ENCODE results near the gene CCDC171.
"Not testable (repeated sequence)": the region's sequence is repeated elsewhere in the genome, so short reads cannot be mapped to it uniquely, and the experiment has no call there.

Gene CCDC171

DNA sequence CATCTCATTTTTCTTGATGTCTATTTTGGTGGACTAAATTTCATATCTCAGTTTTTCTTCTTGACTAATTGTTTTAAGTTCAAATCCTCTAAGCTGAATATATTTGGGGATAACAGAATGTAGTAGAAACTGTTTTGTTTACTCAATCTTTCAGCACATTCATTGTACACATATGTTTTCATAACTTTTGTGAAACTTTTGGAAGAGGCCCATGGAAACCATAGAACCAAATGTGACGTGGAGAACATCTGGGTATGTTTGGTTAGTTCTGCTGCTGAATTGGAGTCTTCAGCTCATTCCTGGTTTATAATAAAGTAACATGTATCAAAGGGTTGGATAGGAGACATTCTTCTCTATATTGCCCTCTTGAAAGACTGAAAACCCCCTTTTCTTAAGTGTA, 88.4 kb downstream of the CCDC171 start:
- Histone ChIP-seq H3K9me3 (ENCODE audit: control insufficient read depth, low read length) (no peaks in the 10 kb centered on the region), H3K9ac (ENCODE audit: low read length) (no peak overlapping the region), H3K36me3 (ENCODE audit: control insufficient read depth, insufficient read depth, low read length) (no peaks in the 10 kb centered on the region), H3K27me3 (ENCODE audit: control insufficient read depth, insufficient read depth, low read length) (no peaks in the 10 kb centered on the region), H3K4me3 (ENCODE audit: low read length) (no peak overlapping the region), H3K4me1 (ENCODE audit: control insufficient read depth, insufficient read depth, low read length) (peaks cover 7% of the 10 kb centered on the region)

DNA sequence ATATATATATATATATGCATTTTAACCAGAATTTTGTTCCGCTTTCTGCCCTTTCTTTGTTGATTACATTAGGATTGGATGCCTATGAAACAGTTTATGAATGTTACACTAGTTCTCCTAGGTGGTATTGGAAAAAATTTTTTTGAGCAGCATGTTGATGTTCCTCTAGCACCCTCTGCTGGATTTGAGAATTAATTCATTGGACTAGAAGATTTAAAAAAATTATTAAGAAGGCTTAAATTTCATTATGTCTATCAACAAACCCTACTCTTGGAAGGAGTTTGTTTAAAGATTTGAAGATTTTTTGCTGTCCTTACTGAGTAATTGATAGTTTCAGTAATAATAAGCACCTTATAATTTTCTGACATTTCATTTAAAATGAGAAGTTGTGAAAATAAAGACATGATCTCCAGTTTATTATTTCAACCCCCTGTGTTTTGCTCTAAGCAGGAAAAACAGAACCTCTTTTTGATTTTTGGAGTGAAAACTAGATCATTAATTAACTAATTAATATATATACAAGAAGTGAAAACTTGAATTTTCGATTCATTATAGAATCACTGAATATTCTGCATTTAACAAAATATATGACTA, 89.6 kb downstream of the CCDC171 start:
- no peak overlapping the region for H3K4me3 ChIP-seq (ENCODE audit: low read length)
- no peak overlapping the region for H3K9ac ChIP-seq (ENCODE audit: low read length)
- no peaks in the 10 kb centered on the region for H3K27me3 ChIP-seq (ENCODE audit: control insufficient read depth, insufficient read depth, low read length)
- H3K36me3 ChIP-seq (ENCODE audit: control insufficient read depth, insufficient read depth, low read length), result no peaks in the 10 kb centered on the region
- H3K9me3 ChIP-seq (ENCODE audit: control insufficient read depth, low read length), result no peaks in the 10 kb centered on the region
- H3K4me1 ChIP-seq (ENCODE audit: control insufficient read depth, insufficient read depth, low read length), result peaks cover 7% of the 10 kb centered on the region

DNA sequence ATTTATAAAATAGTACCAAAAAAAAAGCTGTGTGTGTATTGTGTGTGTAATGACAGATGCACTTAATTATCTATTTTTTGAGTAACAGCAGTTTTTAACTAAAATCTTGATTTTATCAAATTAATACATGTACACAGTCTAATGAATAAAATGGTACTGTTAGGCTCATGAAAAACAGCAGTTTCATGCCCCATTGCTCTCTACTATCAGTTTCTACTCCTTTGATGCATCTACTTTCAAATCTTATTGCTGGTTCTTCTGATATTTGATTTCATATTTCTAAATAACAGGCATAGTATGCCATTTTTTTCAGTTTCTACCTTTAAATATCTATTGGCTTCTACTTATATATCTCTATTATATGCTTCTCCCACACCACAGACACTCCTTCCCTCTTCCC, 117.4 kb downstream of the CCDC171 start:
- Histone ChIP-seq H3K36me3 (ENCODE audit: control insufficient read depth, insufficient read depth, low read length) (no peaks in the 10 kb centered on the region), H3K4me3 (ENCODE audit: low read length) (no peak overlapping the region), H3K27me3 (ENCODE audit: control insufficient read depth, insufficient read depth, low read length) (no peaks in the 10 kb centered on the region), H3K4me1 (ENCODE audit: control insufficient read depth, insufficient read depth, low read length) (no peaks in the 10 kb centered on the region), H3K9me3 (ENCODE audit: control insufficient read depth, low read length) (no peaks in the 10 kb centered on the region), H3K9ac (ENCODE audit: low read length) (no peak overlapping the region)

DNA sequence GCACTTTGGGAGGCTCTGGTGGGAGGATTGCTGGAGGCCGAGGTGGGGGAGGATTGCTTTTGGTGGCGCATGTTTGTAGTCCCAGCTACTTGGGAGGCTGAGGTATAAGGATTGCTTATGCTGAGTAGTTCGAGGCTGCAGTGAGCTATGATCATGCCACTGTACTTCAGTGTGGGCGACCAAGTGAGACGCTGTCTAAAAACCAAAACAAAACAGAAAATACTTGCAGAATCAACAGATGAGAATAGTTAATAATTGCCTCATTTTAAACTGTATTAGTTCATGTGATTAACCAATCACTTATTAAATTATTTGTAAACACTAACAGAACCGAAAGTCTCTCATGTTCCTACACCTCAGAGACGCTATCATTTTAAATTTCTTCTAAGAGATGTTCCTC, 118.1 kb downstream of the CCDC171 start:
- H3K9ac ChIP-seq (ENCODE audit: low read length), result no peak overlapping the region
- no peaks in the 10 kb centered on the region for H3K36me3 ChIP-seq (ENCODE audit: control insufficient read depth, insufficient read depth, low read length)
- no peaks in the 10 kb centered on the region for H3K27me3 ChIP-seq (ENCODE audit: control insufficient read depth, insufficient read depth, low read length)
- no peaks in the 10 kb centered on the region for H3K9me3 ChIP-seq (ENCODE audit: control insufficient read depth, low read length)
- H3K4me3 ChIP-seq (ENCODE audit: low read length), result no peak overlapping the region
- no peaks in the 10 kb centered on the region for H3K4me1 ChIP-seq (ENCODE audit: control insufficient read depth, insufficient read depth, low read length)

DNA sequence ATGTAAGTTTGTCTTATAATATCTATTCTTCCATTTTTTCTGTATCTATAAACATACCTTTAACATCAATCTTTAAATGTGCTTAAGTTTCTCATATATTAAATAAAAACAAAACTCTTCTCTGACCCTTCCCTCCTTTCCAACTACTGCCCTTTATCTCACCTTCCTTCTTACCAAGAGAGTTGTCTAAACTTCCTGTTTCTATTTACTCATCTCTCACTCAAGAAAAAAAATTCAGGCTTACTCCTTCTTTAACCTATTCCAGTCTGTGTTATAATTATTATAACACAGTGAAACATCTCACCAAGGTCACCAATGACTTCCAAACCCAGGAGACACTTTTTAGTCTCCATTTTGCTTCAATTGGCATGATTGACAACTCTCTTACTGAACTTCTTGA, 140.9 kb downstream of the CCDC171 start:
- Histone ChIP-seq H3K4me3 (ENCODE audit: low read length) (no peak overlapping the region), H3K9me3 (ENCODE audit: control insufficient read depth, low read length) (no peaks in the 10 kb centered on the region), H3K9ac (ENCODE audit: low read length) (no peak overlapping the region), H3K27me3 (ENCODE audit: control insufficient read depth, insufficient read depth, low read length) (no peaks in the 10 kb centered on the region), H3K4me1 (ENCODE audit: control insufficient read depth, insufficient read depth, low read length) (no peaks in the 10 kb centered on the region), H3K36me3 (ENCODE audit: control insufficient read depth, insufficient read depth, low read length) (no peaks in the 10 kb centered on the region)

DNA sequence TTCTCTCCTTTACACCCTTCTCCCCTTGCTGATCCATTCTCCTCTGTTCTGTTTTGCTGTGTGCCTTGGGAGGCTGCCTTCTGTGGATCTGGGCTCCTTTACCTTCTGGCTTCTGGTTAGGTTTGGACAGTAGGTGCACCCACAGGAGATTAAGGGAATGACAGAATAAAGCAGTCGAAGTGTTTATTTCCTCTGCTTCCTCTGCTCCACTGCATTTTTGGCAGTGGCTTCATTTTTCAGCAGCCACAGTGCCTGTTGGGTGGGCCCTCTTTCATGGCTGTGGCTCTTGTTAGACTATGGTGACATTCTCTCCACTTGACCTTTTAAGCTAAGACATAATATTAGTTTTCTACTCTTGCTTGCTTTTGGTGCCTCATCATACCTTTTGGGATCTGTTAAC, 144.1 kb downstream of the CCDC171 start:
- no peaks in the 10 kb centered on the region for H3K9me3 ChIP-seq (ENCODE audit: control insufficient read depth, low read length)
- no peak overlapping the region for H3K9ac ChIP-seq (ENCODE audit: low read length)
- H3K27me3 ChIP-seq (ENCODE audit: control insufficient read depth, insufficient read depth, low read length), result no peaks in the 10 kb centered on the region
- H3K4me1 ChIP-seq (ENCODE audit: control insufficient read depth, insufficient read depth, low read length), result no peaks in the 10 kb centered on the region
- H3K4me3 ChIP-seq (ENCODE audit: low read length), result no peak overlapping the region
- no peaks in the 10 kb centered on the region for H3K36me3 ChIP-seq (ENCODE audit: control insufficient read depth, insufficient read depth, low read length)

DNA sequence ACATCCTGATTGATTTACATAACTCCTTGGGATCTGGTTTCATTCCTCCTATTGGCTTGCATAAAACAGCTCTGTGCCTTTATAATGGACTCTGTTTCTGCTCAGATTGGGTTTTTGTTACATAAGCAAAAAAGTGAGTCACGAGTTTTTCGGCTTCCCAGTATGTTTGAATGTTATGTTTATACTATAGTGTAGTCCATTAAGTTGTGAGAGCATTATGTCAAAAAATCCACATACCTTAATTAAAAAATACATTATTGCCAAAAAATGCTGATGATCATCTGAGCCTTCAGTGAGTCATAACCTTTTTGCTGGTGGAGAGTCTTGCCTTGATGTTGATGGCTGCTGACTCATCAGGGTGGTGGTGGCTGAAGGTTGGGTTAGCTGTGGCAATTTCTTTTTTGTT, 144.6 kb downstream of the CCDC171 start:
- no peaks in the 10 kb centered on the region for H3K27me3 ChIP-seq (ENCODE audit: control insufficient read depth, insufficient read depth, low read length)
- no peak overlapping the region for H3K9ac ChIP-seq (ENCODE audit: low read length)
- no peaks in the 10 kb centered on the region for H3K9me3 ChIP-seq (ENCODE audit: control insufficient read depth, low read length)
- no peaks in the 10 kb centered on the region for H3K36me3 ChIP-seq (ENCODE audit: control insufficient read depth, insufficient read depth, low read length)
- H3K4me1 ChIP-seq (ENCODE audit: control insufficient read depth, insufficient read depth, low read length), result no peaks in the 10 kb centered on the region
- no peak overlapping the region for H3K4me3 ChIP-seq (ENCODE audit: low read length)

DNA sequence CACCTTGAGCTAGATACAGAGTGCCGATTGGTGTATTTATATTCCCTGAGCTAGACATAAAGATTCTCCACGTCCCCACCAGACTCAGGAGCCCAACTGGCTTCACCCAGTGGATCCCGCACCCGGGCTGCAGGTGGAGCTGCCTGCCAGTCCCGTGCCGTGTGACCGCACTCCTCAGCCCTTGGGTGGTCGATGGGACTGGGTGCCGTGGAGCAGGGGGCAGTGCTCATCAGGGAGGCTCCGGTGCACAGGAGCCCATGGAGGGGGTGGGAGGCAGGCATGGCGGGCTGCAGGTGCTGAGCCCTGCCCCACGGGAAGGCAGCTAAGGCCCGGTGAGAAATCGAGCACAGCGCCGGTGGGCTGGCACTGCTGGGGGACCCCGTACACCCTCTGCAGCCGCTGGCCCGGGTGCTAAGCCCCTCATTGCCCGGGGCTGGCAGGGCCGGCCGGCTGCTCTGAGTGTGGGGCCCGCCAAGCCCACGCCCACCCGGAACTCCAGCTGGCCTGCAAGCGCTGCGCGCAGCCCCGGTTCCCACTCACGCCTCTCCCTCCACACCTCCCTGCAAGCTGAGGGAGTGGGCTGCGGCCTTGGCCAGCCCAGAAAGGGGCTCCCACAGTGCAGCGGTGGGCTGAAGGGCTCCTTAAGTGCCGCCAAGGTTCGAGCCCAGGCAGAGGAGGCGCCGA, 147.2 kb downstream of the CCDC171 start:
- H3K9ac ChIP-seq (ENCODE audit: low read length); H3K4me3 ChIP-seq (ENCODE audit: low read length); H3K9me3 ChIP-seq (ENCODE audit: control insufficient read depth, low read length); H3K4me1 ChIP-seq (ENCODE audit: control insufficient read depth, insufficient read depth, low read length); H3K27me3 ChIP-seq (ENCODE audit: control insufficient read depth, insufficient read depth, low read length); H3K36me3 ChIP-seq (ENCODE audit: control insufficient read depth, insufficient read depth, low read length): not testable (repeated sequence)

DNA sequence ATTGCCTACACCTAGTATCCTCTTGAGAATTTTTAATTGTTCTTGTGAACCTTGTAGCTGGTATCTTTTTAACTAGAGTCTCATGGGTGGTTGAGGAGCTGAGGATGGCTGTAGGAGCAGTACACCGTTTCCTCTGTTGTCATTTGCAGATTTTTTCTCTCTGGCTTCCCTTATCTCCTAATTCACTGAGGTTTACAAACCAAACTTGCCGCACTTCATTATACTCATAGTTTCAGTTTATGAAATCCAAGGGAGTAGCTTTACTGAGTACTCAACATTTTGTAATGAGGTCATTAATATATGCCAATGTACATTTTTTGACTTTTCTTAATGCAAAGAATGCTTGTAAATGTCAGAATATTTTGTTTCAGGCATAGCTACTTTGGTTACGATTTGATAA, 154.2 kb downstream of the CCDC171 start:
- Histone ChIP-seq H3K4me3 (ENCODE audit: low read length) (no peak overlapping the region), H3K9ac (ENCODE audit: low read length) (no peak overlapping the region), H3K27me3 (ENCODE audit: control insufficient read depth, insufficient read depth, low read length) (no peaks in the 10 kb centered on the region), H3K4me1 (ENCODE audit: control insufficient read depth, insufficient read depth, low read length) (no peaks in the 10 kb centered on the region), H3K36me3 (ENCODE audit: control insufficient read depth, insufficient read depth, low read length) (no peaks in the 10 kb centered on the region), H3K9me3 (ENCODE audit: control insufficient read depth, low read length) (no peaks in the 10 kb centered on the region)

DNA sequence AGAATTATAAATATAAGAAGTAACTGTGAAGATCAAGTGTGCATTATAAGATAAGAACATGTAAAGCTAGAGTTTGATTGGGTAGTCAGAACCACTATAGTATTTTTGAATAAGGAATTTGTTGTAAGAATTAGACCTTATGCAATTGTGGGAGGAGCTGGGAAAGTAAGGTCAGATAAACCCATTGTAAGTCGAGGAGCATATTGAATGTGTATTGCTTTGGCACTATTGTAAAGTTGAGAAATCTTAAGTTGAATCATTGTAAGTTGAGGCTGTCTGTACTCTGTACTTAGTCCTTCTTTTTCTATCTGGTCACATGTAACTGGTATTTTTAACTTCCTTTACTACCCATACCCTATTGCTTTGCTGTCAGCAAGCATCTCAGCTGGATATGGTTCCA, 158.7 kb downstream of the CCDC171 start:
- no peaks in the 10 kb centered on the region for H3K9me3 ChIP-seq (ENCODE audit: control insufficient read depth, low read length)
- no peak overlapping the region for H3K4me3 ChIP-seq (ENCODE audit: low read length)
- H3K27me3 ChIP-seq (ENCODE audit: control insufficient read depth, insufficient read depth, low read length), result no peaks in the 10 kb centered on the region
- H3K4me1 ChIP-seq (ENCODE audit: control insufficient read depth, insufficient read depth, low read length), result no peaks in the 10 kb centered on the region
- H3K36me3 ChIP-seq (ENCODE audit: control insufficient read depth, insufficient read depth, low read length), result no peaks in the 10 kb centered on the region
- no peak overlapping the region for H3K9ac ChIP-seq (ENCODE audit: low read length)

DNA sequence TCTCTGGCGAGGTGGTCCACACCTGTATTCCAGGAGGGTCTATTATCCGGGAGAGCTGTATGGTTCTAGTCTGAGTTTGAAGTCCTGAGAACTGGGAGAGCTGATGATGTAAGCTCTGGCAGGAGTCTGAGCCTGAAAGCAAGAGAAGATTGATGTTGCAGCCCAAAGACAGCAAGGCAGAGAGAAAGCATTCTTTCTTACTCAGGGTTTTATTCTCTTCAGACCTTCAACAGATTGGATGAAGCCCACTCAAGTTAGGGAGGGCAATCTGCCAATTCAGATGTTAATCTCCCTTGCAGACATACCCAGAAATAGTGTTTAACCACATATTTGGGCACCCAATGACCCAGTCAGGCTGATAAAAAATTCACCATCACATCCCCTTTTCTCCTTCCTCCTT, 159.1 kb downstream of the CCDC171 start:
- no peak overlapping the region for H3K9ac ChIP-seq (ENCODE audit: low read length)
- H3K27me3 ChIP-seq (ENCODE audit: control insufficient read depth, insufficient read depth, low read length), result no peaks in the 10 kb centered on the region
- H3K4me1 ChIP-seq (ENCODE audit: control insufficient read depth, insufficient read depth, low read length), result no peaks in the 10 kb centered on the region
- no peak overlapping the region for H3K4me3 ChIP-seq (ENCODE audit: low read length)
- H3K36me3 ChIP-seq (ENCODE audit: control insufficient read depth, insufficient read depth, low read length), result no peaks in the 10 kb centered on the region
- H3K9me3 ChIP-seq (ENCODE audit: control insufficient read depth, low read length), result no peaks in the 10 kb centered on the region

DNA sequence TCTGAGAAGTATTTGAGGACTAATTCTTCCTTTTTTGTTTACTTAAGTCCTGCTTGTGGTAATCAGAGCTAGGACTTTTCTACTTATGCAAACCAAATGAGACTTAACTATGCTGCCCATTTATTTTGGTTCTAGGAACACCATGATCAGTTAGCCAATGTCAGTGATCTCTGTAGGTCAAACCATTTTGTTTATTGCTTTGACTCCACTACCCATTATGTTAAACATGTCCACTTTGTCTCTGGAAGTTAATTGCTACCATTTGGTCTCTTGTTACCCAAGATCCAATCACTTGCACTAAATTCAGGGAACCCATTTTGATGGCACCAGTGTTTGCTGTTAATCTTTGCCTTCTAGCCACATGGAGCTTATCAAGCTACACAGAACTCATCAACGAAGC, 161.9 kb downstream of the CCDC171 start:
- H3K27me3 ChIP-seq (ENCODE audit: control insufficient read depth, insufficient read depth, low read length), result no peaks in the 10 kb centered on the region
- H3K36me3 ChIP-seq (ENCODE audit: control insufficient read depth, insufficient read depth, low read length), result no peaks in the 10 kb centered on the region
- H3K4me3 ChIP-seq (ENCODE audit: low read length), result no peak overlapping the region
- H3K4me1 ChIP-seq (ENCODE audit: control insufficient read depth, insufficient read depth, low read length), result no peaks in the 10 kb centered on the region
- H3K9me3 ChIP-seq (ENCODE audit: control insufficient read depth, low read length), result no peaks in the 10 kb centered on the region
- H3K9ac ChIP-seq (ENCODE audit: low read length), result no peak overlapping the region

Data from mucosa of stomach (tissue), 1 donor.